ENCODE measurements around the gene CAMK1G.

Gene CAMK1G

DNA sequence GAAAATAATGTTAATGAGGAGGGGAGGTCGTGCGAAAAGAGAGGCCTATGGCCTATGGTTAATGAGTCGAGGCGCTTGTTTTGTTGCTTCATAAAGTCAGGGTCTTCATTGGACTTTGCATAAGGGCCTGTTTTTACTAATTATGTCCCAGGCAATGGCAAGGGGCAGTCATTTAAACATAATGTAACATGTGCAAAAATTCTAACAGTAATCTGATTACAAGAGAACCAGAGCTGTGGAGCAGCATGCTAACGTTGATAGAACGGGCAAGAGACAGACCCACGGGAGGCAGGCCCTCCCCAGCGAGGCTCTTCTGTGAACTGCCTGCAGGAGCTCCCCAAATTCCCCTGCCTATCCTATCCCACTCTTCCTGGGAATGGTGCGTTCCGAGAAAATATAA is 22.6 kb upstream of the CAMK1G start:
- no peak overlapping the region for H3K4me3 ChIP-seq (ENCODE audit: low read depth, low read length)
- TF ChIP-seq, protein P1, sequence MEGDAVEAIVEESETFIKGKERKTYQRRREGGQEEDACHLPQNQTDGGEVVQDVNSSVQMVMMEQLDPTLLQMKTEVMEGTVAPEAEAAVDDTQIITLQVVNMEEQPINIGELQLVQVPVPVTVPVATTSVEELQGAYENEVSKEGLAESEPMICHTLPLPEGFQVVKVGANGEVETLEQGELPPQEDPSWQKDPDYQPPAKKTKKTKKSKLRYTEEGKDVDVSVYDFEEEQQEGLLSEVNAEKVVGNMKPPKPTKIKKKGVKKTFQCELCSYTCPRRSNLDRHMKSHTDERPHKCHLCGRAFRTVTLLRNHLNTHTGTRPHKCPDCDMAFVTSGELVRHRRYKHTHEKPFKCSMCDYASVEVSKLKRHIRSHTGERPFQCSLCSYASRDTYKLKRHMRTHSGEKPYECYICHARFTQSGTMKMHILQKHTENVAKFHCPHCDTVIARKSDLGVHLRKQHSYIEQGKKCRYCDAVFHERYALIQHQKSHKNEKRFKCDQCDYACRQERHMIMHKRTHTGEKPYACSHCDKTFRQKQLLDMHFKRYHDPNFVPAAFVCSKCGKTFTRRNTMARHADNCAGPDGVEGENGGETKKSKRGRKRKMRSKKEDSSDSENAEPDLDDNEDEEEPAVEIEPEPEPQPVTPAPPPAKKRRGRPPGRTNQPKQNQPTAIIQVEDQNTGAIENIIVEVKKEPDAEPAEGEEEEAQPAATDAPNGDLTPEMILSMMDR (IDR thresholded peaks at IDR 0.05; ENCODE audit: insufficient read depth, low read length, missing control alignments) = no peak
- POLR2A ChIA-PET = no interaction called here
- CTCF ChIA-PET = interaction anchor here (0.8 to 18.0 kb wide), 9 partner anchors 9 to 908 kb away, joined by 3 to 318 read pairs (median 4); partner anchors contain the start of gene CAMK1G
- no peak for DNase-seq (ENCODE audit: low read depth, low spot score)

DNA sequence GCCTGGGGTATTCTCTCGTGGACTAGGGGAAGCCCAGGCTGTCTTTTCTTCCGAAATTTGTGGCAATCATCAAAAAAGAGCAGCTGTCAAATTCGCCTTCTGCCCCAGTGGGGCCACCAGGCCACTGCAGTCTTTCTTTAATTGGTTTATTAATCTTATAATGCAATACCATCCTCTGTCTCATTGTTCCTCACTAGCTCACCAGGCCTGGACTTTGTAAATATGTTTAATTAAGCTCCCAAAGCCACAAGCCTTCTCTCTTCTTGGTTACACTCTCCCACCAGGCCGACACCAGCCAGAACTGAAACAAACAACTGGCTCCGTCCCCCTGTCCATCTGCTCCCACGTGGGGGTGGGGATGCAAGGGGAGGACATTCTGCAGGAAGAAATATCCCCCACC is 22.0 kb upstream of the CAMK1G start:
- ChIA-PET POLR2A (no interaction called here), CTCF (interaction anchor here (0.5 to 18.0 kb wide), 10 partner anchors 9 to 1323 kb away, joined by 3 to 318 read pairs (median 4); partner anchors contain the start of gene CAMK1G)
- H3K4me3 ChIP-seq (ENCODE audit: low read depth, low read length) = no peak overlapping the region
- TF ChIP-seq, protein P1 (IDR thresholded peaks at IDR 0.05; ENCODE audit: insufficient read depth, low read length, missing control alignments) = no peak
- DNase-seq (ENCODE audit: low read depth, low spot score) = no peak

DNA sequence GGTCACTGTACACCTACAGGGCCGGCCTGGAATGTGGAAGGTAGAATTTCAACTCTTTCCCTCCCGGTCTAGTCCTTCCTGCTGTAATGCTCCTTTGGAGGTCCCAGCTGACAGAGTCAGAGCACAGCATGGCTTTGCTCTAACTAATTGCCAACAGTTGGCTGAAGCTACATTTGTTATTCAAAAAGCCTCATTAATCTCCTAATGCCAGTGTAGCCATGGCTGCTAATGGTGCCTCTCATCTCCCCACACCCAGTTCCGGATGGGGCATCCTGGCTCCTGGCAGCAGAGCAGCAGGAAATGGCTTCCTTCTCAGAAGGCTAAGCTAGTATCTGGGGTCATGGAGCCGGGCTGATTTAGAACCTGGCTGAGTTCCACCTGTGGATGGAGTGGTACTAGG is 18.7 kb upstream of the CAMK1G start:
- ChIA-PET POLR2A (no interaction called here), CTCF (interaction anchor here (0.7 to 18.0 kb wide), 18 partner anchors 9 to 912 kb away, joined by 3 to 318 read pairs (median 6); partner anchors contain the start of gene CAMK1G)
- TF ChIP-seq, protein P1 (IDR thresholded peaks at IDR 0.05; ENCODE audit: insufficient read depth, low read length, missing control alignments) = no peak
- no peak for DNase-seq (ENCODE audit: low read depth, low spot score)
- no peak overlapping the region for H3K4me3 ChIP-seq (ENCODE audit: low read depth, low read length)

DNA sequence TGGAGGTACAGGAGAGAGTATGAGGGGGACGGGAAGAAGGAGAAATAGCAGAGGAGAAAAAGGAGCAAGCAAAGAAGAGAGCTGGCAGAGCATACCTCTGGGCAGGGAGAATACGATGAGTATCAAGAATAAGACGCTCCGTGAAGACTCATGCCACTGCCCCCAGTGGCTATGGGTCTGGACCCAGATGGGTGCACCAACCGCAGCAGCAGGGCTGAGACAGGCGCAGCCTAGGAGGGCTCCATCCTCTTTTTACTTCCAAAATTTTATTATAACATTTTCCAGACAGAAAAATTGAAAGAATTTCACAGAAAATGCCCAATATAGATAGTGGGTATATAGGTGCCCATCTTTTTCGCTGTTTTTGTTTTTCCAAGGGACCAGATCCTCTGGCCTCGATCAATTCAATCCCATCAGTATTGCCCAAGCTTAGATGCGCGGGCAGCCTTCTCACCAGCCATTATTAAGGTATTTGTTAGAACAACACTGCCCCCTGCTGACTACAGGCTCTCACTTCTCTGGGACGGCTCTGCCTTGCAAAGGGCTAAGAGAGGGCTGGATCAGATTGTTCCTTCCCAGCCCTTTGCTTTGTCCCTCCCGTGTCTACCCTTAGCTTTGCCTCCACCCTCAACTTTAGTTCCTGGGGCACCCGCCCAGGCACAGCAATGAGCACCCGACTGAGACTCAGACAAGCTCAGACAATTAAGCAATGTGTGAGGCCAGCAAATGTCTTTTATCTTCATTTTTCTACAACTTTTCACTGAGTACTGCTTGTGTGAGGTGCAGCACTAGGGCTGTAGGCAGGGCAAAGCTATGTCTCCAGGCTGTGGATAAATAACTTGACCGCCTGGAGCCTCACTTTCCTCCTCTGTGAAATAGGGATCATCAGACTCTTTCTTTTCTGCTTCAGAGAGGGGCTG is 17.5 kb upstream of the CAMK1G start:
- no peak overlapping the region for H3K4me3 ChIP-seq (ENCODE audit: low read depth, low read length)
- POLR2A ChIA-PET = no interaction called here
- CTCF ChIA-PET = interaction anchor here (0.6 to 18.0 kb wide), 67 partner anchors 9 to 1546 kb away, joined by 3 to 318 read pairs (median 5); partner anchors contain the start of genes CAMK1G, HSD11B1 and LAMB3
- DNase-seq (ENCODE audit: low read depth, low spot score) = peak; percentile 38
- TF ChIP-seq, protein P1 (IDR thresholded peaks at IDR 0.05; ENCODE audit: insufficient read depth, low read length, missing control alignments) = peak; percentile 80

DNA sequence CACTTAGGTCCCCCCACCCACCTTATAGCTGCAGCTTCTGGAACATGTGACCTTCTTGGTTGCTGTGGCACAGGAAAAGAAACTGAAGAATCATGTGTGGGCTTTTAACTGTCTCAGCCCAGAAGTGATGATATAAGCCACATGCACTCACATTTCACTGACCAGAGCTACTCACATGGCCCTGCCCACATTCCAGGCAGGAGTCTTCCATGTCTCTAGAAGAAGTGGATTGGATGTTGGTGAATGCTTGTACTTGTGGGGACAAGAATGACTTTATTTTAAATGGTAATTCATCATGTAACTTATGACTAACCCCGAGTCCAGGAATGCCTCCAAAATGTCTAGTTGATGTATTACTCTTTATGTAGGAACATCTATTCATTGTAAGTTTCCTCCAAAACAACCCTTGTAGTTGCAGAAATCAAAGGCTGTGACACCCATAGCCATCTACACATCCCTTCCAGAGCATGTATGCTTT is 15.8 kb upstream of the CAMK1G start:
- no peak overlapping the region for H3K4me3 ChIP-seq (ENCODE audit: low read depth, low read length)
- CTCF ChIA-PET = interaction anchor here (0.8 to 18.0 kb wide), 33 partner anchors 11 to 915 kb away, joined by 3 to 318 read pairs (median 6); partner anchors contain the start of genes CAMK1G and HSD11B1
- POLR2A ChIA-PET = no interaction called here
- DNase-seq (ENCODE audit: low read depth, low spot score) = peak; percentile 44
- TF ChIP-seq, protein P1 (IDR thresholded peaks at IDR 0.05; ENCODE audit: insufficient read depth, low read length, missing control alignments) = no peak
